ENCODE results near the gene MMP1.
"Not testable (repeated sequence)": the region's sequence is repeated elsewhere in the genome, so short reads cannot be mapped to it uniquely, and the experiment has no call there.

The MMP1 gene

GRCh38 chr11:102757823-102758549 is 40.0 kb downstream of the MMP1 start:
- peak; percentile 53 for DNase-seq

- no peak for DNase-seq
These were observed 44.7 kb downstream of the MMP1 start for GRCh38 chr11:102753267-102753666.

GRCh38 chr11:102751673-102752072 is 46.3 kb downstream of the MMP1 start:
- no peak for DNase-seq

- no peak for DNase-seq
These were observed 48.7 kb downstream of the MMP1 start for GRCh38 chr11:102749101-102749722.

GRCh38 chr11:102746746-102747578 is 51.0 kb downstream of the MMP1 start:
- DNase-seq, result not testable (repeated sequence)

Measured in kidney glomerular epithelial cell (primary cell).